GM19452 (cell line): Measurements from ENCODE around the gene NUP160.
"Not testable (repeated sequence)": the region's sequence is repeated elsewhere in the genome, so short reads cannot be mapped to it uniquely, and the experiment has no call there.

Source experiments
- ATAC-seq: cut with Tn5 transposase; IDR thresholded peaks from one replicate; pipeline ENCODE4 v1.9.1; 2021; ENCODE audit not compliant: unreplicated experiment

NUP160 gene

GRCh38 chr11:47864901-47865300 lies 16.8 kb upstream of the NUP160 start:
- ATAC-seq = no peak

GRCh38 chr11:47863898-47864430 lies 15.8 kb upstream of the NUP160 start:
- ATAC-seq = no peak

- ATAC-seq = peak; percentile 64
Measured at GRCh38 chr11:47863189-47863897, 15.2 kb upstream of the NUP160 start.

GRCh38 chr11:47861728-47862127 lies 13.6 kb upstream of the NUP160 start:
- ATAC-seq = no peak

DNA sequence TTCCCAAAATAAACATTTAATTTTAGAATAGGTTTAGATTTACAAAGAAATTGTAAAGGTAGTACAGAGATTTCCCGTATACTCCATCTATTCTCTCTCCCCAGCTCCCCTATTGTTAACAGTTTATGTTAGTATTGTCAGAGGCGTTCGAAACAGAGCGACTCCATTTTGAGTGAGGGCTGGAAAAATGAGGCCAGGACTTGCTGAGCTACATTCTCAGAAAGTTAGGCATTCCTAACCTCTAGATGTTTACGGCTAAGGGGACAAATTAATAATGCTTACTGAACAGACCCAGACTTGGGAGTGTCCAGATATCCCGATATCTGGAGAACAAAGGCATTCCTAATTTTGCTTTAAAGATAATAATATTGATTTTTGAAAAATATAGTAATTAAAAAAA lies 12.4 kb upstream of the NUP160 start:
- ATAC-seq = no peak

- ATAC-seq = peak; percentile 35
Measured at GRCh38 chr11:47857892-47858543, 9.9 kb upstream of the NUP160 start.

DNA sequence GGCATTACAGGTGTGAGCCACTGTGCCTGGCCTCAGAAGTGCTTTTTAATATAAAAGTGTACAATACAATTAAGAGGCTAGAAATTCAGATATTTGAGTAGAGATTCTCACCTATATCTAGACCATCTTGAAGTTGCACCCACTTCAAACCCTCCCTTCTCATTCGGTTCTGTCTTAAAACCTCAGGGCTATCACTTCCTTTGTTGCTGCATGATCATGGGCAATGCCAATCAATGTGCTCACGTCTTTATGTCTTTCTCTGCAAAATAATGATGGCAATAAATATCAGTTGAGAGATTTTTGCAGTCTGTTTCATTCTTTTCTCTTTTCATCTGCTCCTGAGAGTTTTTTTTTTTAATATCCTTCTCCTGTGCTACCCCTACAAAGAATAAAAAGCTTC lies 9.3 kb upstream of the NUP160 start:
- ATAC-seq = no peak

- no peak for ATAC-seq
Measured at GRCh38 chr11:47856186-47856585, 8.0 kb upstream of the NUP160 start.

GRCh38 chr11:47854667-47855066 lies 6.5 kb upstream of the NUP160 start:
- peak; percentile 46 for ATAC-seq

GRCh38 chr11:47852053-47852452 lies 3.9 kb upstream of the NUP160 start:
- no peak for ATAC-seq

- ATAC-seq = no peak
Measured at GRCh38 chr11:47850337-47850736, 2.2 kb upstream of the NUP160 start.

DNA sequence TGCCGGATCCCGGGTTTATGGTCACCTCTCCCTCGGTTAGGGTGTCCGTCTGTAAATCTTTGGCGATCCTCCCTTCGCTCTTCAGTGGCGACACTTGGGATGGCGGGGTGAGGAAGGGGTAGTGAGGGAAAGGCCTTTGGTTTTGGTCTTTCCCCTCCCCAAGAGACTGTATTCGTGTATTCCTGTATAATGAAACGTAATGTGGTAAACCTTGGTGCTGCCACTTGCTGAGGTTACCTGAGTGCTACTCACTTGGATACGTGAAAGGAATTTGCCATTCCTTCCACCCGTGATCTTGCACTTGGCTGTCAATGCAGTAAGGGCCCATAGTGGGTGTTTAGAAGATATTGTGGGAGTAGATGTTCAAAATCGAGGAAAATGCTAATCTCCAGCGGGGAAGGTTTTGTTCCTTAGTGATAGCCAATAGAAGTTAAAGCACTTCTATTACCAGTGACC lies 578 bp upstream of the NUP160 start:
- ATAC-seq = peak; percentile 17

DNA sequence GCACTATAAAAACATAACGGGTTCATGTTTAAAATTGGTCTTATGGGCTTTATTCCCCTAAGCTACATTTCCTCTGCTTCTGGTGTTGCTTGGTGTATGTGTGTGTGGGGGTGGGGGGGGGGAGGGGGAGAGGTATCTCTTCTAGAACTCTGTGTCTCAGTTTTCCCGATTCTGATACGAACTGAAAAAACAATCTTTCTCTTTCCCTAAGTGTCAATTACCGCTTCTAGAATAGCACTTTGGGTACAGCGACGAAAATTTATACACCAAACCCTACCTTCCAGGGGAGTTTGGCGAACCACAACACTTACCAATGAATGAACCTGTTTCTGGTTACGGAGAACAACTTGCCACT lies 636 bp downstream of the NUP160 start:
- no peak for ATAC-seq

GRCh38 chr11:47846998-47847397 lies 1.2 kb downstream of the NUP160 start:
- no peak for ATAC-seq

- ATAC-seq = no peak
Measured at GRCh38 chr11:47843361-47844055, 4.6 kb downstream of the NUP160 start.

DNA sequence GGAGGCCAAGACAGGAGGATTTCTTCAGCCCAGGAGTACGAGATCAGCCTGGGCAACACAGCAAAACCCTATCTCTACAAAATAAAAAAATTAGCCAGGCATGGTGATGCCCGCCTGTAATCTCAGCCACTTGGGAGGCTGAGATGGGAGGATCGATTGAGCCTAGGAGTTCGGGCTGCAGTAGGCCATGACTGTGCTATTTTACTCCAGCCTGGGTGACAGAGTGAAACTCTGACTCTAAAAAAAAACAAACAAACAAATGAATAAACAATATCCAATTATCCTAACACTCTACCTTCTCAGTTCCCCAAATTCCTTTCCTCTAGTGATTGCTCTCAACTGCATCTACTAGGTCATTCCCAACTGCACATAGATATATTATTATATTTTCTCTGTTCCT lies 5.4 kb downstream of the NUP160 start:
- no peak for ATAC-seq

- ATAC-seq = no peak
Measured at GRCh38 chr11:47837929-47838328, 10.2 kb downstream of the NUP160 start.

GRCh38 chr11:47837292-47837691 lies 10.9 kb downstream of the NUP160 start:
- no peak for ATAC-seq

GRCh38 chr11:47830013-47830412 lies 18.1 kb downstream of the NUP160 start:
- ATAC-seq = not testable (repeated sequence)

GRCh38 chr11:47828284-47828683 lies 19.9 kb downstream of the NUP160 start:
- no peak for ATAC-seq

DNA sequence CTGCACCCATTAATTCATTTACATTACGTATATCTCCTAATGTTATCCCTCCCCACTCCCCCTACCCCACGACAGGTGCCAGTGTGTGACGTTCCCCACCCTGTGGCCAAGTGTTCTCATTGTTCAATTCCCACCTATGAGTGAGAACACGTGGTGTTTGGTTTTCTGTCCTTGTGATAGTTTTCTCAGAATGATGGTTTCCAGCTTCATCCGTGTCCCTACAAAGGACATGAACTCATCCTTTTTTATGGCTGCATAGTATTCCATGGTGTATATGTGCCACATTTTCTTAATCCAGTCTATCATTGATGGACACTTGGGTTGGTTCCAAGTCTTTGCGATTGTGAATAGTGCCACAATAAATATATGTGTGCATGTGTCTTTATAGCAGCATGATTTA lies 25.5 kb downstream of the NUP160 start:
- ATAC-seq = not testable (repeated sequence)

DNA sequence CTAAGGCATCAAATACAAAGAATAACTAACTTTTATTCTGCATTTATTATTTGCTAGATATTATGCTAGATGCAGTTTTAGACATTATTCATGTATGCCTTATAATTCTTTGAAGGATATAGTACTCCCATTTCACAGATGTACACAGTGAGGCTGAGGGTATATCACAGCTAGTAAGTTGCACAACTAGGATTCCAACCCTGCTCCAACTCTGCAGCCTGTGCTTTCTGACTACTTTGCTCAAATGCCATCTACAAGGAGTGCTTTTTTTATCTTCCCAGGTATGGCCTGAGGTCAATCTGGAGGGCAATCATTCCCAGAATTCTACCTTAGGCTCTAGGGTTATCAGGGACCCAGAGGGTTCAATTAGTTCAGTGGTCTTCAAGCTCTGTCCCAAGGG lies 28.4 kb downstream of the NUP160 start:
- no peak for ATAC-seq
